ENCODE measurements around the gene KCNQ1.

DNA sequence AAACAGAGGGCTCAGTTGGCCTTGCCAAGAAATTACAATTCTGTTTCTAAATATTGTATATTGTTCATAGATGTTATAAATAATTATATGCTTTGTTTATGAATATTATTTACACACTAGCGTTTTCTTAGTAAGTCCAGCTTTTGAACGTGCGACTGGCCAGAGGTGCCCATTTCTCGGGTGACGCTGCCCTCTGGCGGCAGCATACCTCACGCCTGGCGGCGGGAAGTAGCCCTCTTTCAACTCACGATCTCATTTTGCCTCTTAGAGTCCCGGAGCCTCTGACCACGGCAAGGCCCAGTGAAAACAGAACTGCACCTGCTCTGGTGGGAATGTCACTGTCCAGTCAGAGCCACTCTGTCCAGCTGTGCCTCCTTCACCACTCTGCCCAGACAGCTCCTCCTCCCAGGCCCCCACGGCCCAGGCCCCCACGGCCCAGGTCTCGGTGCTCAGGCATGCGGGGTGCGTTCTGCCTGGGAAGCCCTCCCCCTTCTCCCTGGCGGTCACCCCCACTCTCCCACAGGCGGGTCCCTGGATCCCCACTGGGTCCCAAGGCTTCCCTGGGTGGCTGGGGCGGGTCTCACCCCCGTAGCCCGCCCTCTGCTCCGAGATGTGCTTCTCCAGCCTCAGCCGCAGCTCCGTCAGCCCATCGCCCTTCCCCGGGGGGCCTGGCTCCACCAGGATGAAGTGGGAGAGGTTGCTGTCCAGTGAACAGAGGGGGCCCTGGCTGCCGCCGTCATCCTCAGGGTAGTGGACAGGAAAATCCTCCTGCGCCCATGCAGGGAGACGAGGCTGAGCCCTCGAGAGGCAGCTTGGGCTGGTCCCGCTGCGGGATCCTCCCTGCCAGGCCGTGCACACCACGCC is 24.9 kb upstream of the KCNQ1 start:
- TF ChIP-seq, protein P1, sequence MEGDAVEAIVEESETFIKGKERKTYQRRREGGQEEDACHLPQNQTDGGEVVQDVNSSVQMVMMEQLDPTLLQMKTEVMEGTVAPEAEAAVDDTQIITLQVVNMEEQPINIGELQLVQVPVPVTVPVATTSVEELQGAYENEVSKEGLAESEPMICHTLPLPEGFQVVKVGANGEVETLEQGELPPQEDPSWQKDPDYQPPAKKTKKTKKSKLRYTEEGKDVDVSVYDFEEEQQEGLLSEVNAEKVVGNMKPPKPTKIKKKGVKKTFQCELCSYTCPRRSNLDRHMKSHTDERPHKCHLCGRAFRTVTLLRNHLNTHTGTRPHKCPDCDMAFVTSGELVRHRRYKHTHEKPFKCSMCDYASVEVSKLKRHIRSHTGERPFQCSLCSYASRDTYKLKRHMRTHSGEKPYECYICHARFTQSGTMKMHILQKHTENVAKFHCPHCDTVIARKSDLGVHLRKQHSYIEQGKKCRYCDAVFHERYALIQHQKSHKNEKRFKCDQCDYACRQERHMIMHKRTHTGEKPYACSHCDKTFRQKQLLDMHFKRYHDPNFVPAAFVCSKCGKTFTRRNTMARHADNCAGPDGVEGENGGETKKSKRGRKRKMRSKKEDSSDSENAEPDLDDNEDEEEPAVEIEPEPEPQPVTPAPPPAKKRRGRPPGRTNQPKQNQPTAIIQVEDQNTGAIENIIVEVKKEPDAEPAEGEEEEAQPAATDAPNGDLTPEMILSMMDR (IDR thresholded peaks at IDR 0.05; ENCODE audit: poor library complexity, severe bottlenecking) = peak; percentile 67
- TF ChIP-seq EZH2 (IDR thresholded peaks at IDR 0.05; ENCODE audit: borderline replicate concordance, insufficient read depth, low read length, poor library complexity, severe bottlenecking) = no peak
- no peak for TF ChIP-seq POLR2AphosphoS5 (IDR thresholded peaks at IDR 0.05)

All from neural cell (in vitro differentiated cells).